ENCODE measurements around the gene ABHD8. TPM values are rescaled to one million over a fixed set of nuclear protein-coding genes. Genes with fewer than 3 reads are reported as not detected.

ABHD8 gene
- total RNA-seq, 1 donor from 2014 or later: 6.1 TPM

DNA sequence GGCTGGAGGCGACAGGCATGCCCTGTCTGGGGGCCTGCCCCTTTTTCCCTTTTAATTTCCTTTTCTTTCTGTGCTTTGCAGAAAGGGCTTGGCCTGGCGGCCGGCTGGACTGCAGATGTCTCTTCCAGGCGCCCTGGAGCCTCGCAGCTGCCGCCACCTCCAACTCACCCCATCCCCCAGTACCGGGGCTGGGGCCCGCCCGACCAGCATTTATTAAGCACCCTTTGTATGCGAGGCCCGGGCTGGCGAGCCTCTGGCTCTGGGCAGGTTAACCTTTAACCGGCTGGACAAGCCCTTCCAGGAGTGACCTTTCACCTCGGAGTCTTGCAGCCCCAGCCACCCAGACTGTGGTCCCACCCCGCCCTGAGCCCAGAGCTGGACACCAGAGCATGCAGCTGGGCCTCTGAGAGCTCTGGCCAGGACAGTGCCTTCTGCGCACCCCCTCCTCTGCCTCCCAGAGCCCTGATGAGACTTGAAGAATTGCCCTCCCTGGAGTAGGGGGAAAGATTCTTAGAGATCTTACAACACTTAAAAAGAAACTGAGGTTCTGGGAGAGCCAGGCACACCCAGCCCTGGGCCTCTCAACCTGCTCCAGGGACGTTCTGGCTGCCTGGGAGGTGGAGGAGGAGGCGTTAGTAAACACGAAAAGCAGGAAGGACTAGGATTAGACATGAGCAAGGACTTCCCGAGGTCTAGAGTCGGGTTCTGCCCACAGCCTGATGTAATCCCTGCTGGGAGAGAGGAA lies 56.4 kb downstream of the ABHD8 start:
- FAIRE-seq: no peak
- H3K4me3 ChIP-seq (ENCODE audit: low read depth, low read length): peak overlapping the region; percentile 45

DNA sequence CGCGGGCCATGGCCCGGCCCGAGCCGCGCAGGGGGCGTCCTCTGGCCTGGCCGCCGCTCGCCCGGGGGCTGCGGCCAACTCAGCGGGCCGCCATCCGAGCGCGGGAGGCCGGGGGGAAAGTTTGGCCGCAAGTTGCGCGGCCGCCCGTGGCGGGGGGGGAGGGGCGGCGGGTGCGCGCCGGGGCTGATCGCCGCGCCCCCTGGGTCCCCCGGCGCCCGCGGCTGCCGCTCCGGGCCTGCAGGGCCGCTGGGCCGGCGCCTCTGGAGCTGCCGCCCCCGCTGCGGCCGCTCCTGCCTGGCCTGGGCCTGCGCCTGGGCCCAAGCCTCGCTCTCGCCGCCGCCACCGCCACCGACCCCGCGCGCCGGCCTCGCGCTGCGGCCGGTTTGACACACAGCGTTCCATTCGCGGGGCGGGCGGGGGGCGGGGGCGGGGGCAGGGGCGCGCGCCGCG lies 57.7 kb downstream of the ABHD8 start, which contains the start of gene NR2F6:
Gene NR2F6 (minus strand): TSS at position 385 of the 450 bp plus-strand sequence. CDS start 699 bp downstream, outside the sequence.
- Histone ChIP-seq H3K36me3 (ENCODE audit: control insufficient read depth, insufficient read depth, low read length) (peaks cover 1% of the 10 kb centered on the region), H3K4me3 (ENCODE audit: low read depth, low read length) (peak within 1 kb of the TSS; percentile 78), H3K27me3 (ENCODE audit: control insufficient read depth, insufficient read depth, low read length) (no peaks in the 10 kb centered on the region)
- FAIRE-seq (no peak), DNase-seq (ENCODE audit: low read depth) (no peak)
- TF ChIP-seq, protein P1, sequence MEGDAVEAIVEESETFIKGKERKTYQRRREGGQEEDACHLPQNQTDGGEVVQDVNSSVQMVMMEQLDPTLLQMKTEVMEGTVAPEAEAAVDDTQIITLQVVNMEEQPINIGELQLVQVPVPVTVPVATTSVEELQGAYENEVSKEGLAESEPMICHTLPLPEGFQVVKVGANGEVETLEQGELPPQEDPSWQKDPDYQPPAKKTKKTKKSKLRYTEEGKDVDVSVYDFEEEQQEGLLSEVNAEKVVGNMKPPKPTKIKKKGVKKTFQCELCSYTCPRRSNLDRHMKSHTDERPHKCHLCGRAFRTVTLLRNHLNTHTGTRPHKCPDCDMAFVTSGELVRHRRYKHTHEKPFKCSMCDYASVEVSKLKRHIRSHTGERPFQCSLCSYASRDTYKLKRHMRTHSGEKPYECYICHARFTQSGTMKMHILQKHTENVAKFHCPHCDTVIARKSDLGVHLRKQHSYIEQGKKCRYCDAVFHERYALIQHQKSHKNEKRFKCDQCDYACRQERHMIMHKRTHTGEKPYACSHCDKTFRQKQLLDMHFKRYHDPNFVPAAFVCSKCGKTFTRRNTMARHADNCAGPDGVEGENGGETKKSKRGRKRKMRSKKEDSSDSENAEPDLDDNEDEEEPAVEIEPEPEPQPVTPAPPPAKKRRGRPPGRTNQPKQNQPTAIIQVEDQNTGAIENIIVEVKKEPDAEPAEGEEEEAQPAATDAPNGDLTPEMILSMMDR (IDR thresholded peaks at IDR 0.05; ENCODE audit: insufficient read depth, low read length, severe bottlenecking): no peak

More for the DNA sequence above, 56.4 kb downstream of the ABHD8 start:
- peak; percentile 66 for DNase-seq (ENCODE audit: low read depth)
- no peaks in the 10 kb centered on the region for H3K27me3 ChIP-seq (ENCODE audit: control insufficient read depth, insufficient read depth, low read length)
- H3K36me3 ChIP-seq (ENCODE audit: control insufficient read depth, insufficient read depth, low read length): no peaks in the 10 kb centered on the region
- TF ChIP-seq, protein P1 (IDR thresholded peaks at IDR 0.05; ENCODE audit: insufficient read depth, low read length, severe bottlenecking): no peak

DNA sequence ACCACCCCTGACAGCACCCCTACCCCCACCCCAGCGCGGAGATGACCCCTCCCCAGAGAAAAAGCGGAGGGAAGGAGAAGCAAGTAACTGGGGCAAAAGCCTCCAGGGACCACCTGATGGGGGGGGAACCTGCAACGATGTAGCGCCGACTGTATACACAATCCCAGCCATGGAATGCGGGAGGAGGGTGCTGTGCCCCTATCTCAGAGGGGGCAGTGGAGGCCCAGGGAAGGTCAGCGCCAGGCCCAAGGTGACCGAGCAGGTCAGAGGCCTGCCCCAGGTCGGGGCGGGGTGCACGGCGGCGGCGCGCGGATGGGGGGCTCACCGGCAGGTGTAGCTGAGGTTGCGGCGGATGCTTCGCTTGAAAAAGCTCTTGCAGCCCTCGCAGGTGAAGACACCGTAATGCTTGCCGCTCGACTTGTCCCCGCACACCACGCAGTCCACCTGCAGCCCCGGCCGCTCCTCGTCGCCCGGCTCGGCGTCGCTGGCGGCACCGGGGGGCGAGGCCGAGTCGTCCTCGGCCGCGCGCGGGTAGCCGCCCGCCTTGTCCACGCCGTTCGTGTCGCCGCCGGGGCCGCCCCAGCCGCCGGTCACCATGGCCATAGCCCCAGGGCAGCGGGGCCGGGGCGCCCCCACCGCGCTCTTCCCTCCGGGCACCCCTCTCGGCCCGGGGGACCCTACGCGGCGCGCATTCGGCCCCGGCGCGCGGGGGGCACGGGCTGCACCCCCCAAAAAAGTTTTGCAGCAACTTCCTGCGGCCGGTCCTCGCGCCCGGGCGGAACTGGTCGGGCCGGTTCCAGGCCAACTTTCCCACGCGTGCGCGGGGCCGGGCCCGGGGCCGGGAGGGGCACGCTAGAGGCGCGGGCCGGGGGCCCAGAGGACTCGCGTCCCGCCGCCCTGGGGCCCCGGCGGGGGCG lies 58.3 kb downstream of the ABHD8 start:
- FAIRE-seq (no peak), DNase-seq (ENCODE audit: low read depth) (no peak)

DNA sequence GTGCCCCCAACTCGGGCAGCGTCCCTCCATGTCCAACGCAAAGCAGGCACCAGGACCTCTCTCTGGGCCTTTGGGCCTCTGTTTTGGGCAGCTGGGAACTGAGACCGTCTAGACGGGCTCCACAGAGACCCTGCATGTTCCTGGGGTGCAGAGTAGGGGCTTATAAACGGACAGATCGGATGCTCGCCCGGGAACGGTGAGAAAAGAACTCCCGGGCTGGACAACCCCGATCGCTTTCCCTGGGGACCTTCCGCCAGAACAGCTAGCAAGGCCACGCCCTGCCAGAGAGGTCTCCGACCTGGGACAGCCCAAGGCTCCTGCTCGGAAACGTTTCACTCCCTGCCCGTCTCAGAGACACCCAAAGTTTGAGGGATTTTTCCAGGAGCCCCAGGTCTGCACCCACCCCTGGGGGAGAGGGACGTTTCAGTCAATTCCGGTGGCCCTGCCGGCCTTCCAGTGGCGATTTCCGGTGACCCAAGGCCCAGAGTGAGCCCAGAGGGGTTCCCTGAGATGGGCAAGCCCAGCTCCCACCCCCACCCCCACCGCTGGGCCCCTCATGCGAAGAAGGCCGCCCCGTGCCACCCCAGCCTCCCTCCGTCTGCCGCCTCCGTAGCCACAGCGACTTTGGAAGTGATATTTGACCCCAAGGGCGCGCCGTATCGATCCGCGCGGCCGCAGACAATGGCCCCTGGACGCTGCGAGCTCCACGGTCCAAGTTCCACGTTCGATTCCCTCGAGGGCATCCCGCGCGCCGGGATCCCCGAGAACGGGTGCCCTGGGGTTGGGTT lies 59.2 kb downstream of the ABHD8 start:
- peaks cover 6% of the 10 kb centered on the region for H3K36me3 ChIP-seq (ENCODE audit: control insufficient read depth, insufficient read depth, low read length)
- no peak for FAIRE-seq
- H3K27me3 ChIP-seq (ENCODE audit: control insufficient read depth, insufficient read depth, low read length): no peaks in the 10 kb centered on the region
- TF ChIP-seq, protein P1 (IDR thresholded peaks at IDR 0.05; ENCODE audit: insufficient read depth, low read length, severe bottlenecking): no peak
- no peak for DNase-seq (ENCODE audit: low read depth)
- H3K4me3 ChIP-seq (ENCODE audit: low read depth, low read length): peak overlapping the region; percentile 78

More for the DNA sequence above, 58.3 kb downstream of the ABHD8 start:
- Histone ChIP-seq H3K36me3 (ENCODE audit: control insufficient read depth, insufficient read depth, low read length) (peaks cover 6% of the 10 kb centered on the region), H3K27me3 (ENCODE audit: control insufficient read depth, insufficient read depth, low read length) (no peaks in the 10 kb centered on the region), H3K4me3 (ENCODE audit: low read depth, low read length) (peak overlapping the region; percentile 78)
- TF ChIP-seq, protein P1 (IDR thresholded peaks at IDR 0.05; ENCODE audit: insufficient read depth, low read length, severe bottlenecking): no peak

DNA sequence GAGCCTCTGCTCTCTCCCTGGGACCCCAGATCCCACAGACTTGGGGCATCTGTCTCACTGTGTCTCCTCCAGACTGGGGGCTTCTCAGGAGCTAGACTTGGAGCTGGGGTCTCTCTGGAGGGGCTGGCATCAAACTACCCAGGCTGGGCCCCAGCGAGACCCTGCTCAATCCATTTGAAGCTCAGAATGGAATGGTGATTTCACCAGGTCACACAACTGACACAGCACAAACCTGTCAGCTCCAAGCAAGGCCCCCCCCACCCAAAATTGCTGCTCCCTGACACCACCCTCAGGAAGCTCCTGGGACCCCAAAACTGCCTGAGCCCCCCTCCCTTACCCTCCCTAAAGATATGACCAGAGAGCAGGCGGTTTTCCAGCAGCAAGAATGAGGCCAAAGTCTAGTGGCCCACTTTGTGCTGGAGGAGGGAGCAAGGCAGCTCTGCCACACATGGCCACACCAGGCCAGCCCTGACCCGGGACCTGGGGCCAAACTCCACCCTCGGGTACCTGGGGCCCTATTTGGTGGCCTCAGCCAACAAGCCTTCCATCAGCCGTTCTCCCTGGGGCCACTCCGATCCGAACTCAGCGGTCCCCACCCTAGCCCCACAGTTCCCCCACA lies 59.9 kb downstream of the ABHD8 start:
- DNase-seq (ENCODE audit: low read depth) (no peak), FAIRE-seq (no peak)
- TF ChIP-seq, protein P1 (IDR thresholded peaks at IDR 0.05; ENCODE audit: insufficient read depth, low read length, severe bottlenecking): no peak

More for the DNA sequence above, 59.9 kb downstream of the ABHD8 start:
- Histone ChIP-seq H3K36me3 (ENCODE audit: control insufficient read depth, insufficient read depth, low read length) (peaks cover 8% of the 10 kb centered on the region), H3K27me3 (ENCODE audit: control insufficient read depth, insufficient read depth, low read length) (no peaks in the 10 kb centered on the region), H3K4me3 (ENCODE audit: low read depth, low read length) (peak overlapping the region; percentile 78)

All from bronchial epithelial cell (primary cell).